Osteoblast (primary cell): ENCODE measurements around the gene HNRNPL. TPM values are rescaled to one million over a fixed set of nuclear protein-coding genes. Genes with fewer than 3 reads are reported as not detected.
"Not testable (repeated sequence)": the region's sequence is repeated elsewhere in the genome, so short reads cannot be mapped to it uniquely, and the experiment has no call there.

Source experiments
- DNase-seq: peaks from one replicate; pipeline ENCODE4 v3.0.0; 2011; ENCODE audit warnings: low spot score, mixed read lengths; ENCODE audit not compliant: insufficient read length; ENCODE audit errors: missing footprints
- H2AFZ ChIP-seq: 2 replicates; pipeline ENCODE4 v1.6.0; 2011; ENCODE audit warnings: mild to moderate bottlenecking, low read length
- H3K27ac ChIP-seq: 2 replicates; pipeline ENCODE4 v1.5.1; 2011; ENCODE audit warnings: mild to moderate bottlenecking, low read depth, low read length, moderate library complexity
- H3K27me3 ChIP-seq: 2 replicates; pipeline ENCODE4 v1.6.0; 2012; ENCODE audit warnings: mild to moderate bottlenecking, control low read depth, inconsistent platforms, low read length, moderate library complexity; ENCODE audit not compliant: insufficient read depth
- H3K36me3 ChIP-seq: 2 replicates; pipeline ENCODE4 v1.5.1; 2011; ENCODE audit warnings: mild to moderate bottlenecking, low read length, control low read depth, moderate library complexity; ENCODE audit not compliant: insufficient read depth
- H3K4me1 ChIP-seq: 2 replicates; pipeline ENCODE4 v1.5.1; 2011; ENCODE audit warnings: mild to moderate bottlenecking, low read length, control low read depth, moderate library complexity; ENCODE audit not compliant: insufficient read depth
- H3K4me2 ChIP-seq: 2 replicates; pipeline ENCODE4 v1.6.0; 2011; ENCODE audit warnings: mild to moderate bottlenecking, low read length; ENCODE audit not compliant: insufficient read depth
- H3K4me3 ChIP-seq: fragments of 200-600 bp; sonication (generic); 3 replicates; pipeline ENCODE4 v1.5.1; 2012; ENCODE audit warnings: mild to moderate bottlenecking, low read length, inconsistent platforms; ENCODE audit not compliant: insufficient read depth
- H3K79me2 ChIP-seq: 2 replicates; pipeline ENCODE4 v1.6.0; 2012; ENCODE audit warnings: mild to moderate bottlenecking, low read length, control low read depth, inconsistent platforms; ENCODE audit not compliant: insufficient read depth
- H3K9me3 ChIP-seq: 2 replicates; pipeline ENCODE4 v1.5.1; 2011; ENCODE audit warnings: low read depth, low read length, control low read depth
- H4K20me1 ChIP-seq: 2 replicates; pipeline ENCODE4 v1.6.0; 2012; ENCODE audit warnings: mild to moderate bottlenecking, low read length, control low read depth; ENCODE audit not compliant: insufficient read depth
- CTCF ChIP-seq: IDR thresholded peaks from 2 replicates; pipeline ENCODE4 v1.5.1; 2011; ENCODE audit warnings: mild to moderate bottlenecking, low read depth, low read length, moderate library complexity; ENCODE audit errors: extremely low read depth
- total RNA-seq: library from RNA; depleted of rRNA; stranded (reverse); fragments of >200 nt; gene quantifications from 2 replicates; pipeline ENCODE4 v1.2.3, GENCODE V29; 2012

The HNRNPL gene
- total RNA-seq, 1 donor = 188 TPM

GRCh38 chr19:38888876-38889275 is 39.1 kb upstream of the HNRNPL start:
- peaks cover 7% of the 10 kb centered on the region for H3K36me3 ChIP-seq
- no peaks in the 10 kb centered on the region for H3K4me1 ChIP-seq
- H3K27ac ChIP-seq = no peak overlapping the region
- H3K9me3 ChIP-seq = no peaks in the 10 kb centered on the region
- H3K4me2 ChIP-seq = no peak overlapping the region
- TF ChIP-seq CTCF = no peak
- DNase-seq = no peak
- H3K79me2 ChIP-seq = no peaks in the 10 kb centered on the region
- H4K20me1 ChIP-seq = no peaks in the 10 kb centered on the region
- H3K4me3 ChIP-seq = no peak overlapping the region
- no peak overlapping the region for H2AFZ ChIP-seq
- no peaks in the 10 kb centered on the region for H3K27me3 ChIP-seq

GRCh38 chr19:38884691-38885090 is 34.9 kb upstream of the HNRNPL start:
- not testable (repeated sequence) for H4K20me1 ChIP-seq, H3K4me2 ChIP-seq, H3K36me3 ChIP-seq, DNase-seq, H3K4me1 ChIP-seq, H3K27me3 ChIP-seq, H3K9me3 ChIP-seq, H3K79me2 ChIP-seq, H2AFZ ChIP-seq, H3K4me3 ChIP-seq, H3K27ac ChIP-seq

- no peak for TF ChIP-seq CTCF
- Histone ChIP-seq H3K4me2 (no peak overlapping the region), H3K27ac (no peak overlapping the region), H3K36me3 (no peaks in the 10 kb centered on the region), H3K4me3 (no peak overlapping the region), H4K20me1 (no peaks in the 10 kb centered on the region), H3K9me3 (no peaks in the 10 kb centered on the region), H3K27me3 (no peaks in the 10 kb centered on the region), H3K4me1 (no peaks in the 10 kb centered on the region), H2AFZ (no peak overlapping the region), H3K79me2 (no peaks in the 10 kb centered on the region)
- DNase-seq = no peak
These were observed 33.5 kb upstream of the HNRNPL start for GRCh38 chr19:38883286-38883685.

GRCh38 chr19:38880882-38881609 is 31.3 kb upstream of the HNRNPL start:
- Histone ChIP-seq H3K4me1 (no peaks in the 10 kb centered on the region), H3K79me2 (no peaks in the 10 kb centered on the region), H2AFZ (no peak overlapping the region), H3K4me3 (no peak overlapping the region), H3K27ac (no peak overlapping the region), H3K4me2 (no peak overlapping the region), H3K9me3 (no peaks in the 10 kb centered on the region), H4K20me1 (no peaks in the 10 kb centered on the region), H3K27me3 (no peaks in the 10 kb centered on the region), H3K36me3 (no peaks in the 10 kb centered on the region)
- peak; percentile 42 for DNase-seq
- no peak for TF ChIP-seq CTCF
